Measurements from ENCODE around the gene SLC39A8.

Gene SLC39A8

DNA sequence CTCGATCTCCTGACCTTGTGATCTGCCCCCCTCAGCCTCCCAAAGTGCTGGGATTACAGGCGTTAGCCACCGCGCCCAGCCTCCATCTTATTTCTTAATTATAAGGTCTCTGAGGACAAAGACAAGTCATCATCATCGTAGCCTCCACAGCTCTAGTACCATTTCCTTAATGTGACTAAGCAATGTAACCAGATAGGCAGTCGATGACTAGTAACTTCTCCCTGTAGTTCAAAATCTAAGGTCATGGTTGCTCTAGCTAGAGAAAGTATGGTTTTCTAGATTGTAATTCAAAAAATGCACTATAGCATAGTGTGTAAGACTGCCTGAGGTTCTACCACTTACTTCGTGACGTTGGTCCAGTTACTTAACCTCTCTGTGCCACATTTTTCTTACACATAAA is 6.9 kb downstream of the SLC39A8 start:
- no peak for DNase-seq

GRCh38 chr4:102335616-102336015 is 9.7 kb downstream of the SLC39A8 start:
- no peak for DNase-seq

DNA sequence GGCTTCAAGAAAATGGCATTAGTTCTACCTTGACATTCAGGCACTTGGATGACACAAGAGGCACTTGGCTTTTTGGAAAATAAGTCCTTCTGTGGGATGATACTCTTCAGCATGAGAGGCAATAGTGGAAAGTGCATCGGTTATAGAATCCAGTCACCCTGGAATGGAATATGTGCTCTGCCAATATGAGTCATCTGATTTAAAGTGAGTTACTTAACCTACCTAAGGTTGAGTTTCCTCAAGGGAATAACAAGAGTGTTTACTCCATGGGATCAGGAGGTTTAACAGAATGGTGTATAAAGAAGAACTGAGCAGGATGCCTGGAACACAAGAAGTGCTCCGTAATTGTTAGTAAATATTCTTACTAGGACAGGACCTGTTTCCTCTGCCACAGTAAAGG is 10.7 kb downstream of the SLC39A8 start:
- no peak for DNase-seq

DNA sequence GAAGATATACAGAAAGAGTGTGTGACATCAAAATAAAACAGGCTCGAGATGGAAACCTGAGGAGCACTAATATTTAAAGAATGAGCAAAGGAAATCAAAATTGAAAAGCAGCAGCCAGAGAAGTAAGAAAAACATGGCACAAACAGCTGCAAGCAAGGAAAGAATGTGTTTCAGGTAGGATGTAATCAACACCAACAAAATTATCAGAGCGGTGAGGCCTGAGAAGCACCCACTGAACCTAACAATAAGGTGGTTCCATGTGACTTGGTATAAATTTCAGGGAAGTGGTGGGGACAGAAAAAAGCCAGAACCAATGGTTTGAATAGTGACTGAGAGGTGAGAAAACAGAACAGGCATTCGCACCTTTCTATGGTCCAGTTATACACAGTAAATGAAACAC is 11.5 kb downstream of the SLC39A8 start:
- no peak for DNase-seq

DNA sequence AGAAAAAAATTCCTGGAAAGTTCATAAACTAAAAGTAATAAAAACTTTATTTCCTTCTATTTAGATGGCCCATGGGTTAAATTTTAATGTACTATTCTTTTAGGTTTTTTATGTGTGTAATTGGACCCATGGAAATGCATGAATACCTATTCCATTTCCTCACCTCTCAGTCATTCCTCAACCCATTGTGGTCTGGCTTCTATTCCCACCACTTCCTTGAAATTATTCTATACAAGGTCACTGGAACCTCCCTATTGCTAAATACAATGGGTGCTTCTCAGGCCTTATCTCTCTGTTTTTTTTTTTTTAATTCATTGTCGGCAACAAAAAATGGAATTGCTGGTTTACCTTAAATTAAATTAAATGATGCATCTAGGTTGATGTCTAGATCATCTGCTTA is 17.2 kb downstream of the SLC39A8 start:
- DNase-seq, result no peak

GRCh38 chr4:102326951-102327350 is 18.3 kb downstream of the SLC39A8 start:
- DNase-seq, result no peak

DNA sequence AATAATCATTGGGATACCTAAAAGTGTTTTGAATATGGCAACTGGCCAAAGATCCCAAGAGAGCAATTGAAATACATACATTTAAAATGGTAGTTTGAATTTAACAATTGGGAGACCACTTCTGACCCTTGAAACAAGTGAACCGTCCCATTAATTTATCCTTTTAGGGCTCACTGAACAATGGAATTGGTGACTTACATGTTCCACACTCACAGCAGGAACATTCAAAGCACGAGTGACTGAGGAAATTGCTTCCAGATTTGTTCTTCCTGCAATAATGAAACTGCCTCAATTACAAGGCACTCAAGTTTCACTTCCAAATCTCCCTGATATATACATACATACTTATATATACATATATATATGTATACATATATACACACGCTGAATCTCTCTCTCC is 20.6 kb downstream of the SLC39A8 start:
- no peak for DNase-seq

GRCh38 chr4:102322736-102323135 is 22.5 kb downstream of the SLC39A8 start:
- DNase-seq, result no peak

- no peak for DNase-seq
These were observed 23.9 kb downstream of the SLC39A8 start for GRCh38 chr4:102321260-102321995.

DNA sequence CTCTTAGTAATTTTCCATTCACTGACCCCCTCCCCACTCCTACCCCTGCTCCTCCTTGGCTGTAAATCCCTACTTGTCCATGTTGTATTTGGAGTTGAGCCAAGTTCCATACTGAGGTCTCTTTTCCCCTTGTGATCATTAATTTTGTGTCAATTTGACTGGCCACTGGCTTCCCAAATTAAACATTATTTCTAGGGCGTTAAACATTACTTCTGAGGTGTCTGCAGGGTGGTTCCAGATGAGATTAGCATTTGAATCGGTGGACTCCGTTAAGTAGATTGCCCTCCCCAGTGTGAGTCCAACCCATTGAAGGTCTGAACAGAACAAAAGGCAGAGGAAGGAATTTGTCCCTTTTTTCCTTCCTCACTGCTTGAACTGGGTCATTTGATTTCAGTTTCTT is 25.7 kb downstream of the SLC39A8 start:
- no peak for DNase-seq

DNA sequence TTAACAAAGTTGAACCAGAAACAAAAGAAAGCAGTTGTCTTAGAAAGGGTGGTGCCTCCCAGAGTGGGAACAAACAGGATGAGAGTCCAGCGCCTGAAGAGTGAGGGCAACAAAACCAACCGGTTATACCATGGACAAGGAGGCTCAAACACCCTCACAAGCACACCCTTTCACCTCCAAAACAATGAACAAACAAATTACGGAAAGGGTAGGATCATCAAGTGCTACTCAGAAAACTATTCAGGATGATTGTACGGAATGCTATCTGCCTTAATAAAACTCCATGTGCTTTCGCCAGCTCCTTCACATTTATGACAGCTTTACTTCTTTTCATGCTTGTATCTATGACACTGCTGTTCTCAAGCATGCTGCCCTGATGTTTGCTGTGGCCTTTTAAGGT is 26.8 kb downstream of the SLC39A8 start:
- no peak for DNase-seq

- no peak for DNase-seq
These were observed 27.2 kb downstream of the SLC39A8 start for GRCh38 chr4:102318105-102318504.

DNA sequence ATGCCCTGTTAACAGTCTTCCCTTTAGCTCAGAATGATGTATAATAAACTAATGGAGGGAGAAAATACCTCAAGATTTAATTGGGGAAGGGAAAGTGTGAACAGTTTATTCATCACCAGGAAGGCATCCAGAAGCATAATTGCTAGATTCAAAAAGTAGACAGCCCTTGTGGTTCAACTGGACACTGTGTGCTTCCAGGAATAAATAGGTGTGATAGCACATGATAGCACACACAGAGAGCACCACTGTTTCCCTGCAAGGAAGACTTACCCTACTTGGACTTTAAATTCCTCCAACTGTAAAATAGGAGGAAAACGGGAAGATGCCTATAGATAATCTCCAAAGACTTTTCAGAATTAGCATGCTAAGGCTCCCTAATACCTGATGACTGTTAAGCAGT is 27.8 kb downstream of the SLC39A8 start:
- no peak for DNase-seq

GRCh38 chr4:102316585-102316984 is 28.7 kb downstream of the SLC39A8 start:
- DNase-seq, result no peak

DNA sequence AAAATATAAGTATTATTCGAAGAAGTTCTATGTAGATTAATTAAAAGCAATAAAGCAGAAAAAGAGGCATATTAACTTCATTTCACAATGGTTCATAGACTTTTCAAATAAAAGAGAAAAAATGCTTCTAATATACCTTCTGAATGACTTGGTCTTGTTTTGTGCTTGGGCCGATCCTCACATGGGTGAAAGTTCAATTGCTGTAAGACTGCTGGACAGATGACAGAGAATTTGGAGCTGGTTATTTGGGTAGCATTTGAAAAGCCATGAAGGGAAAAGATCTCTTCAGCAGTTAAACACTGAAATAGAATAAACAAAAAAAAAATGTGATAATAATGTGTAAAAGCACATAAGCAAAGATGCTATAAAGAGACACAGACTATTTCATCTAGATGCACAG is 29.8 kb downstream of the SLC39A8 start:
- no peak for DNase-seq

- no peak for DNase-seq
These were observed 32.9 kb downstream of the SLC39A8 start for GRCh38 chr4:102312417-102312816.

DNA sequence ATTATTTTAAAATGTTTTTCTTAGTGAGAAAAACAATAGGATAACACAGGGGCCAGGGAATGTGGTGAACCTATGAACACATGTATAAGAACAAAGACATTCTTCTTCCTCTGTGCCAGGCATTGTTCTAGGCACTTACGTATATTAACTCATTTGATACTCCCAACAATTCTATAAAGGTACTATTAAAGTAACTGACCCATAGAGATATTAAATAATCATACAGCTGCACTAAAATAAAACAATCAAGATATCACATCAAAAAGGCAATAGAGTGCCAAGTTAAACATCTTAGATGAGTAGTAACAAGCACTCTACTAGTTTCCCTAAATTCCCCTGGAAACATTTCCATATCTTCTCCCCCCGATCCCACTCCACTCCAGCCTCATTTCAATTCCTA is 33.4 kb downstream of the SLC39A8 start:
- no peak for DNase-seq

DNA sequence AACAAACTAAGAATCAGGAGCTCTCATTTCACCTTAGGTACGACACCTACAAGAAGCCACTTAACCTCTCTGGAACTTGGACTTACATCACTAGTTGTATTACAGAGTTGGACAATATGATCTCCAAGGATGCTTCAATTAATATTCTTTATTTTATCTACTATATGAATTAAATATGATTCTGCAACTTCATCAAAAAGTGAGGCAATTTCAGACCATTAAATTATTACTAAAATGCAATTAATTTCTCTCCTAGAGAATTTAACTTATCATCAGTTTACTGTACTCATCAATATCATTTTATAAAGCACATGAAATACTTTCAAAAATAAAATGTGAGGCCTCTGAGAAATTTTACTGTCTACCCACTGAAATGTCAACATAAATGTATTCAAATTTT is 33.9 kb downstream of the SLC39A8 start:
- no peak for DNase-seq

DNA sequence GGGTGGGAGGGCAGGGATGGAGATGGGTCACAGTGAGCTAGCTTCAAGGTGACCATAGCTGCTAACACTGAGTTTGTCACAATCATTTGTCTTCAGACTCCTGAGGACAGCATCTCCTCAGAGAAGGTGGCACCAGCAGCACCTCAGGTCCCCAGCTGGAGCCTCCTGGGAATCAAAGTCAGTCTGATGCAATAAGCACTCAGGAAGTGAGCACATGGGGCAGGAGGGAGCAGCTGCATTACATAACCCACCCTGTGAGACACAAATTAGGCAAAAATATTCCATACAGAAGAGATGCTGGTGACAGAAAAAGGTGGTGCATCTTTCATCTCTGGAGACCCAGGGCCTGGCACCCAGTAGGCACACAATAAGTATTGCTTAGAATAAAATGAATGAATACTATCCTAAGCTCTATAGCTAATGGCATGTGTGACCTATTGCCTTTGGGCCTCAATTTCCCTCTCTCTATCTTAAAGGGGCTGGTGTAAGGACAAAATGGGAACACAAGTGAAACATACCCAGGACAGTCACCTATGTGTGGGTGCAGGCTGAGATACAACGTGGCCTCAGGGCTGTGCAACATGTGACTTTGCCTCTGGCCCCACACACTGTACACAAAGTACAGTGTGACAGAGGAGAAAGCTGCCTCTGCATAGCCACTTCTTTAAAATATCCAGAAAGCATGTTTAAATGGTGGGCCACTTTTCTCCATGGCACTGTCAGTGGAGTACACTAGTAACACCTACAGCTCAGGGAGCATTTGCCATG is 37.1 kb downstream of the SLC39A8 start:
- DNase-seq, result no peak

GRCh38 chr4:102305666-102306065 is 39.6 kb downstream of the SLC39A8 start:
- DNase-seq, result no peak

- DNase-seq, result no peak
These were observed 42.5 kb downstream of the SLC39A8 start for GRCh38 chr4:102302762-102303161.

DNA sequence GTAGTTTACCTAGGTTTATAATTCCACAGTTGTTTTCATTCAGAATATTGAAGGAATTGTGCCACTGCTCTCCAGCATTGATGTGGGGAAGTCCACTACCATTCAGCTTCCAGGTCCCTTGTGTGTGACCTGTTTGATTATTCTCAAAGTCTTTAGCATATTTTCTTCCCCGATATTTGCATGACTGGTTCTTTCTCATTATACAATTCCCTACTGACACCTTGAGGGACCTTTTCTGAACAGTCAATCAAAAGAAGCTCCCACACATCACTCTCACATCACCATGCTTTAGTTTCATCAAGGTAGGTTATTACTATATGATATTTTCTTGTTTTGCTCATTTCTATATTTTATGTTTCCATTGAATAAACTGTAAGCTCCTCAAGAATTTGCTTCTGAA is 44.1 kb downstream of the SLC39A8 start:
- no peak for DNase-seq

DNA sequence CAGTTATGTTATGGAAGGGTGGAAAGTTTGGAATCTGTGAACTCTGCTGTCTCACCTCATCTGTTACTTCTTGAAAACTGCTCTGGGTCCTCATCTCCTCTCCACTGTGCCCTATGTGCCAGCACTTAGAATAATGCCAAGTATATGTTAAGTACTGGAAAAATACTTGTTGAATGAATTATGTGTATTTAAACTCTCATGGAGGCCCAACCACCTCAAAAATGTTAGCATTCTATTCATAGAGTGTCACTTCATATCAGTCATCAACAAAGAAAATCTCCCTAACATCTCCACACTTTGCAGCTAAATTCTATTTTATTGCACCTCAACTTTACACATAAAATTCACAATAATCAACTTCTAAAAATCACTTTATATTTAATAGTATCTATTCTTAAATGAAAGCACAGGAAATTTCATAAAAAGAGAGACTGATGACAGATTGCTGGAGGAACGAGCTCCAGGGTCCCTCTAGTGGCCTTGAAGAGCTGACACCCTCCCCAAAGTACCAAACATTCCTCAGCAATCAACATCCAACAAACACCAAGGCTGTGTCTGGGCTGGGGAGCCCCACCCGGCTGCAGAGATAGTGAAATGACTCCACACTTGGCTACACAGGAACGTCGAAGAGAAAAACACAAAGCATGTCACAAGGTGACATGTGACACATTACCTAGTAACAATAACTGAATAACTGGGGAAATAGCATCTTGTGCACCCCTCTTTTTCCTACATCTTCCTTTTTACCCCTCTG is 45.8 kb downstream of the SLC39A8 start:
- DNase-seq, result peak; percentile 22

DNA sequence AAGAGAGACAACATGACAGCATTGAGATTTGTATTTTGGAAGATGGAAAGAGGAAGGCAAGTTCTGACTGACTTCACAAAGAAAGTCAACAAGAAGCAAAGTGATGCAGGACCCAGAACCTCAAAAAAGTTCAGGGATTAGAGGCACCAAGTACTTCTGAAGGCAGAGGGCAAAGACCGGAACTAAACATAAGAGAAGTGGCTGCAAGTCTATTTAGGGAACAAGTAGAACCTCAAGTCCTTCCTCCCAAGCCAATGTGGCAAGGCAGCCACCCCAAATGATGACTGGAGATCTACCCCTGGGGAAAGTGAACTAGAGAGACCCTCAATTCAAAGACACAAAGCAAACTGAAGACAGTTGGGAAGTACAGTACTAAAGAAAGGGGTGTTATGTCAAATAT is 46.6 kb downstream of the SLC39A8 start:
- DNase-seq, result no peak

All from femur (tissue), 1 donor.